MCF 10A (cell line): ENCODE measurements around the gene MLXIPL. TPM values are rescaled to one million over a fixed set of nuclear protein-coding genes. Genes with fewer than 3 reads are reported as not detected.

Experiments
- BruUV-seq: library from RNA; stranded (reverse); fragments of 400-500 nt; replicated peaks from 2 replicates; lab custom pipeline; 2021; lab: Mats Ljungman, UMichigan
- CTCF ChIA-PET: fragments of 300-600 bp; sonication (Branson Sonifier 250); formaldehyde crosslinking; extraction: SDS; loops from one replicate; lab custom pipeline; 2021; ENCODE audit warnings: antibody characterized with exemption, inconsistent platforms; lab: Yijun Ruan, JAX
- POLR2A ChIA-PET: fragments of 300-600, 350-650 bp; sonication (Branson Sonifier 250); formaldehyde crosslinking; extraction: SDS; loops from one replicate; lab custom pipeline; 2020; ENCODE audit warnings: antibody characterized with exemption, inconsistent platforms; lab: Yijun Ruan, JAX
- DNase-seq: peaks from one replicate; pipeline ENCODE4 v3.0.0-alpha.2; 2018; ENCODE audit not compliant: unreplicated experiment
- H3K27ac Mint-ChIP-seq: one replicate; pipeline ENCODE4 v1.8.0; 2022; ENCODE audit warnings: mild to moderate bottlenecking, low read depth, mixed read lengths; ENCODE audit not compliant: unreplicated experiment
- H3K27me3 Mint-ChIP-seq: one replicate; pipeline ENCODE4 v1.8.0; 2022; ENCODE audit warnings: mixed read lengths; ENCODE audit not compliant: insufficient read depth, unreplicated experiment
- H3K36me3 Mint-ChIP-seq: one replicate; pipeline ENCODE4 v1.8.0; 2022; ENCODE audit warnings: mild to moderate bottlenecking, moderate library complexity, mixed read lengths; ENCODE audit not compliant: insufficient read depth, unreplicated experiment
- H3K4me1 Mint-ChIP-seq: one replicate; pipeline ENCODE4 v1.8.0; 2022; ENCODE audit warnings: mixed read lengths; ENCODE audit not compliant: insufficient read depth, unreplicated experiment
- H3K4me3 Mint-ChIP-seq: one replicate; pipeline ENCODE4 v1.8.0; 2022; ENCODE audit warnings: mild to moderate bottlenecking, moderate library complexity, mixed read lengths; ENCODE audit not compliant: unreplicated experiment
- H3K9me3 Mint-ChIP-seq: one replicate; pipeline ENCODE4 v1.8.0; 2022; ENCODE audit warnings: mixed read lengths; ENCODE audit not compliant: unreplicated experiment
- CTCF ChIP-seq: fragments of 200-600 bp; IDR thresholded peaks from one replicate; pipeline ENCODE4 v1.8.0; 2022; ENCODE audit warnings: antibody characterized with exemption, mild to moderate bottlenecking; ENCODE audit not compliant: unreplicated experiment
- intact Hi-C: fragments of 100-400 bp; cut with micrococcal nuclease; formaldehyde crosslinking; loops from 2 replicates; pipeline ENCODE4 v1.14.1; 2022
- total RNA-seq: library from RNA; stranded (reverse); gene quantifications from 2 replicates; pipeline ENCODE4 v1.2.3, GENCODE V29; 2022

The MLXIPL gene
- total RNA-seq, 1 experiment from 2014 or later: not detected

- intact Hi-C loops: loop anchor here (5.0 kb wide), 1 partner anchor 40 kb away; the partner anchor contains the start of gene VPS37D
These were observed 2.5 kb upstream of the MLXIPL start for GRCh38 chr7:73626814-73627213.

GRCh38 chr7:73625276-73625675, 954 bp upstream of the MLXIPL start:
- no peak for TF ChIP-seq CTCF
- H3K27ac Mint-ChIP-seq: no peak overlapping the region
- ChIA-PET CTCF (interaction anchor here (0.5 to 1.6 kb wide), 4 partner anchors 18 to 26 kb away, joined by 3 to 5 read pairs (median 4); no protein-coding TSS in a partner anchor), POLR2A (no interaction called here)
- H3K36me3 Mint-ChIP-seq: peaks cover 9% of the 10 kb centered on the region
- no TSS peak for BruUV-seq
- H3K27me3 Mint-ChIP-seq: peaks cover 8% of the 10 kb centered on the region
- H3K9me3 Mint-ChIP-seq: no peaks in the 10 kb centered on the region
- no peak for DNase-seq
- no peaks in the 10 kb centered on the region for H3K4me1 Mint-ChIP-seq
- H3K4me3 Mint-ChIP-seq: no peak overlapping the region
- intact Hi-C loops: loop anchor here (2.0 to 5.0 kb wide), 2 partner anchors 42 to 58 kb away; partner anchors contain the start of genes BUD23, DNAJC30 and VPS37D

More at GRCh38 chr7:73626814-73627213, 2.5 kb upstream of the MLXIPL start:
- ChIA-PET POLR2A (no interaction called here), CTCF (interaction anchor here (0.5 to 1.3 kb wide), 5 partner anchors 10 to 60 kb away, joined by 3 to 8 read pairs (median 3); no protein-coding TSS in a partner anchor)
- Mint-ChIP-seq H3K9me3 (no peaks in the 10 kb centered on the region), H3K36me3 (peaks cover 9% of the 10 kb centered on the region), H3K27me3 (peaks cover 8% of the 10 kb centered on the region), H3K27ac (no peak overlapping the region), H3K4me3 (no peak overlapping the region), H3K4me1 (no peaks in the 10 kb centered on the region)
- no TSS peak for BruUV-seq
- no peak for TF ChIP-seq CTCF
- DNase-seq: peak; percentile 62

GRCh38 chr7:73624669-73625001, 313 bp upstream of the MLXIPL start:
- Mint-ChIP-seq H3K4me3 (peak overlapping the region; percentile 57), H3K36me3 (peaks cover 9% of the 10 kb centered on the region), H3K9me3 (no peaks in the 10 kb centered on the region), H3K4me1 (no peaks in the 10 kb centered on the region), H3K27ac (no peak overlapping the region), H3K27me3 (peaks cover 8% of the 10 kb centered on the region)
- CTCF ChIA-PET: interaction anchor here (0.8 to 1.0 kb wide), 2 partner anchors 18 to 43 kb away, joined by 3 to 4 read pairs; partner anchors contain the start of gene VPS37D
- no TSS peak for BruUV-seq
- intact Hi-C loops: loop anchor here (2.0 to 5.0 kb wide), 2 partner anchors 43 to 58 kb away; partner anchors contain the start of genes BUD23, DNAJC30 and VPS37D
- POLR2A ChIA-PET: no interaction called here
- no peak for TF ChIP-seq CTCF
- DNase-seq: no peak

- no TSS peak for BruUV-seq
- Mint-ChIP-seq H3K27me3 (no peaks in the 10 kb centered on the region), H3K36me3 (peaks cover 16% of the 10 kb centered on the region), H3K27ac (no peak overlapping the region), H3K4me3 (peak overlapping the region; percentile 57), H3K4me1 (no peaks in the 10 kb centered on the region), H3K9me3 (no peaks in the 10 kb centered on the region)
- CTCF ChIA-PET: no interaction called here
- intact Hi-C loops: no loop called here
- TF ChIP-seq CTCF: no peak
- POLR2A ChIA-PET: no interaction called here
- DNase-seq: no peak
These were observed 1.2 kb downstream of the MLXIPL start for GRCh38 chr7:73622909-73623797.
